K562 (cell line): ENCODE data around the gene DRD1. TPM values are rescaled to one million over a fixed set of nuclear protein-coding genes. Genes with fewer than 3 reads are reported as not detected.
A peak's percentile ranks its signal among the peaks of the same experiment; 100 is the strongest.

ENCODE experiments used
- ATAC-seq: fragments of 200-7000 bp; cut with Tn5 transposase; 3 replicates; pipeline ENCODE4 v1.9.1; 2020; ENCODE audit warnings: moderate library complexity
- BruUV-seq: library from RNA; stranded (reverse); fragments of 400-500 nt; replicated peaks from 2 replicates; lab custom pipeline; 2021; lab: Mats Ljungman, UMichigan
- CTCF ChIA-PET: fragments of 300-600 bp; formaldehyde crosslinking; extraction: SDS; loops from one replicate; lab custom pipeline; 2021; ENCODE audit warnings: low intra/inter-chr PET ratio; lab: Yijun Ruan, JAX
- POLR2A ChIA-PET: fragments of 300-600, 350-650 bp; sonication (Branson Sonifier 250); formaldehyde crosslinking; extraction: SDS; loops from one replicate; lab custom pipeline; 2021; ENCODE audit warnings: antibody characterized with exemption, inconsistent platforms; lab: Yijun Ruan, JAX
- DNase-seq, 4 experiments: peaks; one replicate each; pipeline versions ENCODE4 v3.0.0 to v3.0.0-alpha.2; 2011 to 2018; ENCODE audit warnings: low spot score in 3 of 4, mixed read lengths in 3 of 4; ENCODE audit errors: extremely low read depth in 1 of 4
- FAIRE-seq: peaks from 2 replicates; lab custom pipeline; 2011; peaks lifted over from hg19 to GRCh38; lab: Jason Lieb, UNC
- H2AFZ ChIP-seq: 2 replicates; pipeline ENCODE4 v1.6.0; 2011; ENCODE audit warnings: low read depth, low read length, control low read depth, inconsistent platforms
- H3K27ac ChIP-seq: fragments of 200-600 bp; 3 replicates; pipeline ENCODE4 v1.8.0; 2011; ENCODE audit warnings: low read depth, mild to moderate bottlenecking, control low read depth, inconsistent platforms, low read length, moderate library complexity, mixed read lengths; ENCODE audit errors: extremely low read depth
- H3K27me3 ChIP-seq, 2 experiments: fragments of 300-600 bp in 1 of 2; 2 replicates in 1 of 2; 3 replicates in 1 of 2; pipeline versions ENCODE4 v1.6.0 to v1.8.0; 2011; ENCODE audit warnings: inconsistent platforms in 2 of 2, low read length in 2 of 2, mild to moderate bottlenecking in 1 of 2, mixed read lengths in 1 of 2, moderate library complexity in 1 of 2; ENCODE audit not compliant: control insufficient read depth in 2 of 2, insufficient read depth in 2 of 2
- H3K36me3 ChIP-seq: fragments of 300-600 bp; 3 replicates; pipeline ENCODE4 v1.8.0; 2011; ENCODE audit warnings: mild to moderate bottlenecking, low read length, inconsistent platforms; ENCODE audit not compliant: control insufficient read depth, insufficient read depth
- H3K4me1 ChIP-seq, 2 experiments: fragments of 200-600 bp in 1 of 2; replicated peaks in 1 of 2; 2 replicates in 1 of 2; 3 replicates in 1 of 2; pipeline versions ENCODE4 v1.5.1 to v1.8.0; 2011; ENCODE audit warnings: inconsistent platforms in 2 of 2, low read length in 2 of 2, mild to moderate bottlenecking in 1 of 2, mixed read lengths in 1 of 2, moderate library complexity in 1 of 2; ENCODE audit not compliant: control insufficient read depth in 2 of 2, insufficient read depth in 2 of 2
- H3K4me2 ChIP-seq: 2 replicates; pipeline ENCODE4 v1.6.1; 2011; ENCODE audit warnings: low read length, control low read depth, inconsistent platforms, mixed read lengths; ENCODE audit not compliant: insufficient read depth
- H3K4me3 ChIP-seq: fragments of 200-600 bp; sonication (generic), shearing (Covaris generic); 2 replicates; pipeline ENCODE4 v1.5.1; 2016; ENCODE audit warnings: control low read depth, inconsistent platforms
- H3K79me2 ChIP-seq: fragments of 200-600 bp; 3 replicates; pipeline ENCODE4 v1.8.0; 2011; ENCODE audit warnings: low read length, inconsistent platforms; ENCODE audit not compliant: control insufficient read depth, insufficient read depth
- H3K9ac ChIP-seq, 2 experiments: 2 replicates each; pipeline versions ENCODE4 v1.6.0 to v1.6.1; 2011; ENCODE audit warnings: low read depth in 2 of 2, low read length in 2 of 2, control low read depth in 1 of 2, inconsistent platforms in 1 of 2, mild to moderate bottlenecking in 1 of 2, mixed read lengths in 1 of 2; ENCODE audit not compliant: insufficient read depth in 1 of 2
- H3K9me1 ChIP-seq: one replicate; pipeline ENCODE4 v1.6.0; 2011; ENCODE audit warnings: inconsistent platforms, mild to moderate bottlenecking, low read length, moderate library complexity; ENCODE audit not compliant: control insufficient read depth, insufficient read depth
- H3K9me3 ChIP-seq: replicated peaks from 2 replicates; pipeline ENCODE4 v1.5.1; 2011; ENCODE audit warnings: low read depth, low read length, inconsistent platforms; ENCODE audit not compliant: control insufficient read depth, insufficient read depth
- H4K20me1 ChIP-seq: replicated peaks from 2 replicates; pipeline ENCODE4 v1.6.1; 2011; ENCODE audit warnings: low read length, inconsistent platforms, mixed read lengths; ENCODE audit not compliant: control insufficient read depth, insufficient read depth
- C11orf30 ChIP-seq: fragments of 450-650 bp; IDR thresholded peaks from 2 replicates; pipeline ENCODE4 v1.6.1; 2016; ENCODE audit warnings: low read depth, mild to moderate bottlenecking
- CEBPB ChIP-seq: fragments of 450-650 bp; IDR thresholded peaks from 2 replicates; pipeline ENCODE4 v1.6.1; 2016; ENCODE audit warnings: missing genetic modification characterization, missing compliant biosample characterization
- CEBPG ChIP-seq, 3 experiments: fragments of 200-800 bp in 1 of 3; sonication (Bioruptor generic) in 1 of 3; sonication (generic) in 1 of 3; formaldehyde crosslinking in 1 of 3; IDR thresholded peaks in 2 of 3; conservative IDR thresholded peaks in 1 of 3; 2 replicates each; pipeline versions ENCODE4 v1.6.1 to v1.8.0; 2016 to 2022; ENCODE audit warnings: missing compliant biosample characterization in 2 of 3, missing genetic modification characterization in 2 of 3, mild to moderate bottlenecking in 1 of 3, missing genetic modification reagents in 1 of 3
- ELK1 ChIP-seq: sonication (generic); formaldehyde crosslinking; IDR thresholded peaks from 2 replicates; pipeline ENCODE4 v1.8.1; 2022; ENCODE audit warnings: missing genetic modification reagents
- HNRNPL ChIP-seq: fragments of 200-400 bp; formaldehyde crosslinking; IDR thresholded peaks from 2 replicates; pipeline ENCODE4 v1.6.1; 2017; ENCODE audit warnings: low read depth, mild to moderate bottlenecking, low read length
- PML ChIP-seq: IDR thresholded peaks from 2 replicates; pipeline ENCODE4 v1.6.1; 2012; ENCODE audit warnings: low read length, inconsistent platforms
- RBM17 ChIP-seq: fragments of 200-400 bp; formaldehyde crosslinking; IDR thresholded peaks from 2 replicates; pipeline ENCODE4 v1.6.1; 2017; ENCODE audit warnings: low read depth, mild to moderate bottlenecking, low read length, borderline replicate concordance
- SRSF7 ChIP-seq: fragments of 200-400 bp; formaldehyde crosslinking; optimal IDR thresholded peaks from 2 replicates; pipeline ENCODE3; 2017; ENCODE audit warnings: mild to moderate bottlenecking, low read depth, low read length
- TBL1XR1 ChIP-seq, 2 experiments: IDR thresholded peaks; 2 replicates each; pipeline ENCODE4 v1.6.1; 2012; ENCODE audit warnings: improper control_type of control experiment in 2 of 2, low read length in 2 of 2, mild to moderate bottlenecking in 1 of 2
- ZC3H4 ChIP-seq: sonication (generic); formaldehyde crosslinking; IDR thresholded peaks from 2 replicates; pipeline ENCODE4 v1.9.0; 2021; ENCODE audit warnings: missing genetic modification reagents, borderline replicate concordance
- ZFP1 ChIP-seq: fragments of 450-650 bp; formaldehyde crosslinking; IDR thresholded peaks from 2 replicates; pipeline ENCODE4 v1.4.0; 2020; ENCODE audit warnings: mild to moderate bottlenecking, mixed read lengths
- ZNF282 ChIP-seq: sonication (generic); formaldehyde crosslinking; IDR thresholded peaks from 2 replicates; pipeline ENCODE4 v1.8.1; 2023; ENCODE audit warnings: missing genetic modification reagents
- ZNF444 ChIP-seq: fragments of 250-450 bp; sonication (Bioruptor Pico); IDR thresholded peaks from 2 replicates; pipeline ENCODE4 v1.4.0; 2020; ENCODE audit warnings: mild to moderate bottlenecking, moderate library complexity
- ZNF76 ChIP-seq: fragments of 250-450 bp; sonication (Bioruptor Pico); IDR thresholded peaks from 2 replicates; pipeline ENCODE4 v1.4.0; 2020; ENCODE audit warnings: mild to moderate bottlenecking, moderate library complexity, borderline replicate concordance
- ZNF764 ChIP-seq: fragments of 250-450 bp; sonication (Bioruptor Pico); IDR thresholded peaks from 2 replicates; pipeline ENCODE4 v1.4.0; 2020; ENCODE audit warnings: low read depth, mild to moderate bottlenecking, moderate library complexity
- ZZZ3 ChIP-seq: fragments of 450-650 bp; IDR thresholded peaks from 2 replicates; pipeline ENCODE4 v1.6.1; 2016; ENCODE audit warnings: antibody characterized with exemption, mild to moderate bottlenecking, moderate library complexity
- WGBS: fragments of 100-300 bp; shearing (Covaris generic); methylation state at CpG from one replicate; pipeline ENCODE4 v1.1.6; 2016; ENCODE audit warnings: low coverage, mixed read lengths; ENCODE audit not compliant: insufficient coverage; ENCODE audit errors: missing lambda C conversion rate; 5-methylcytosine and 5-hydroxymethylcytosine counted together
- in situ Hi-C: fragments of 300-500 bp; cut with MboI; formaldehyde crosslinking; loops from 4 replicates; pipeline ENCODE4 v1.15.0; 2018; ENCODE audit warnings: inconsistent platforms, mixed read lengths
- intact Hi-C: fragments of 100-400 bp; cut with micrococcal nuclease; formaldehyde crosslinking; loops from 2 replicates; pipeline ENCODE4 v1.14.2; 2022
- polyA plus RNA-seq, 8 experiments: library from polyadenylated mRNA; depleted of rRNA in 4 of 8; stranded (reverse) in 5 of 8; unstranded in 3 of 8; fragments of >200 nt; fragmentation: Nextera tagmentation in 2 of 8; fragmentation: Illumina TruSeq in 1 of 8; extraction: Ambion mirVana in 2 of 8; extraction: Trizol in 1 of 8; gene quantifications; 2 replicates each; pipeline versions ENCODE4 v1.2.1 to v1.2.3, GENCODE V29; 2011 to 2014; ENCODE audit warnings: inconsistent platforms in 1 of 8, missing spikeins in 1 of 8
- total RNA-seq, 7 experiments: library from RNA; depleted of rRNA in 6 of 7; stranded (reverse); fragments of >200 nt in 6 of 7; fragmentation: Illumina TruSeq in 2 of 7; extraction: Trizol in 2 of 7; gene quantifications; 2 replicates each; pipeline versions ENCODE4 v1.2.1 to v1.2.3, GENCODE V29; 2011 to 2021; ENCODE audit warnings: low replicate concordance in 1 of 7
- TF ChIP-seq, protein P1 (sequence below), 3 experiments: IDR thresholded peaks in 2 of 3; conservative IDR thresholded peaks in 1 of 3; 2 replicates each; pipeline ENCODE4 v1.5.1; 2011 to 2012; ENCODE audit warnings: low read length in 3 of 3, mild to moderate bottlenecking in 3 of 3, control low read depth in 2 of 3, improper control_type of control experiment in 1 of 3, inconsistent platforms in 1 of 3, low read depth in 1 of 3, mixed read lengths in 1 of 3, moderate library complexity in 1 of 3; ENCODE audit not compliant: insufficient read depth in 2 of 3

DRD1 gene
- total and polyA plus RNA-seq, 9 of the 15 experiments (the other 6 are each of a cell fraction or from before 2014, with no cell fraction given): not detected

- no peak overlapping the region for H3K4me2 ChIP-seq
- FAIRE-seq: peak; percentile 95
- TF ChIP-seq ZNF764 (CRISPR knock-in tag) (no peak), ZZZ3 (no peak), ZNF76 (CRISPR knock-in tag) (no peak), TBL1XR1 (IDR thresholded peaks at IDR 0.05; ENCODE audit: low read length in 2 of 2) (no peak), RBM17 (no peak), ZNF282 (CRISPR knock-in tag) (0 out of 2 replicates have a peak, but pooled peaks have one; percentile 40), ZC3H4 (CRISPR knock-in tag) (no peak), ELK1 (no peak), CEBPB (tag) (peak; percentile 96), ZNF444 (CRISPR knock-in tag) (no peak), HNRNPL (no peak), SRSF7 (no peak), ZFP1 (CRISPR knock-in tag) (no peak), C11orf30 (no peak), CEBPG (CRISPR knock-in tag; IDR thresholded peaks at IDR 0.05) (0 out of 2 replicates have a peak, but pooled peaks have one; percentile 60), CEBPG (tag; conservative IDR thresholded peaks at IDR 0.05 in 1 of 2, IDR thresholded peaks at IDR 0.05 in 1 of 2) (peak; percentile 73 to 98), PML (no peak)
- TF ChIP-seq, protein P1, sequence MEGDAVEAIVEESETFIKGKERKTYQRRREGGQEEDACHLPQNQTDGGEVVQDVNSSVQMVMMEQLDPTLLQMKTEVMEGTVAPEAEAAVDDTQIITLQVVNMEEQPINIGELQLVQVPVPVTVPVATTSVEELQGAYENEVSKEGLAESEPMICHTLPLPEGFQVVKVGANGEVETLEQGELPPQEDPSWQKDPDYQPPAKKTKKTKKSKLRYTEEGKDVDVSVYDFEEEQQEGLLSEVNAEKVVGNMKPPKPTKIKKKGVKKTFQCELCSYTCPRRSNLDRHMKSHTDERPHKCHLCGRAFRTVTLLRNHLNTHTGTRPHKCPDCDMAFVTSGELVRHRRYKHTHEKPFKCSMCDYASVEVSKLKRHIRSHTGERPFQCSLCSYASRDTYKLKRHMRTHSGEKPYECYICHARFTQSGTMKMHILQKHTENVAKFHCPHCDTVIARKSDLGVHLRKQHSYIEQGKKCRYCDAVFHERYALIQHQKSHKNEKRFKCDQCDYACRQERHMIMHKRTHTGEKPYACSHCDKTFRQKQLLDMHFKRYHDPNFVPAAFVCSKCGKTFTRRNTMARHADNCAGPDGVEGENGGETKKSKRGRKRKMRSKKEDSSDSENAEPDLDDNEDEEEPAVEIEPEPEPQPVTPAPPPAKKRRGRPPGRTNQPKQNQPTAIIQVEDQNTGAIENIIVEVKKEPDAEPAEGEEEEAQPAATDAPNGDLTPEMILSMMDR (IDR thresholded peaks at IDR 0.05 in 2 of 3, conservative IDR thresholded peaks at IDR 0.05 in 1 of 3; ENCODE audit: insufficient read depth in 2 of 3, low read depth in 1 of 3, low read length in 3 of 3): peak; percentile 56 to 75 (median 67)
Observed at GRCh38 chr5:175464074-175464941, 20.3 kb upstream of the DRD1 start.

More at GRCh38 chr5:175464074-175464941, 20.3 kb upstream of the DRD1 start:
- no TSS peak for BruUV-seq
- ChIA-PET POLR2A (interaction anchor here (0.5 to 1.4 kb wide), 4 partner anchors 12 to 52 kb away, joined by 3 to 6 read pairs (median 4); partner anchors contain the start of gene SFXN1), CTCF (no interaction called here)
- no peak overlapping the region for H3K27ac ChIP-seq
- no peaks in the 10 kb centered on the region for H3K36me3 ChIP-seq
- DNase-seq (peak; percentile 45 to 59 (median 56)), ATAC-seq (peak; percentile 97)
- no peaks in the 10 kb centered on the region for H3K9me1 ChIP-seq
- H2AFZ ChIP-seq: no peak overlapping the region
- no peak overlapping the region for H3K4me3 ChIP-seq
- H3K9me3 ChIP-seq: no peaks in the 10 kb centered on the region
- H3K9ac ChIP-seq: no peak overlapping the region
- no peaks in the 10 kb centered on the region for H3K4me1 ChIP-seq
- intact Hi-C loops (loop anchor here (5.0 kb wide), 1 partner anchor 512 kb away; no protein-coding TSS in a partner anchor), in situ Hi-C loops (no loop called here)
- peaks cover 16 to 41% of the 10 kb centered on the region in 2 experiments for H3K27me3 ChIP-seq
- WGBS: 8% methylated on average over 11 of the region's 11 CpGs
- no peaks in the 10 kb centered on the region for H3K79me2 ChIP-seq
- no peaks in the 10 kb centered on the region for H4K20me1 ChIP-seq
